Coronary artery (tissue), 2 donors: ENCODE data around the gene MYO6.

Source experiments
- DNase-seq: peaks from one replicate; pipeline ENCODE4 v3.0.0-alpha.2; 2017; ENCODE audit warnings: low spot score
- H3K27ac ChIP-seq, 2 donors: fragments of 200-600 bp; sonication (generic); one replicate each; pipeline ENCODE4 v1.5.1; 2016 to 2019
- H3K4me3 ChIP-seq: fragments of 200-600 bp; sonication (generic); 2 replicates; pipeline ENCODE4 v1.5.1; 2016; ENCODE audit warnings: mild to moderate bottlenecking, moderate library complexity
- CTCF ChIP-seq: fragments of 200-600 bp; sonication (generic); IDR thresholded peaks from one replicate; pipeline ENCODE4 v1.5.1; 2019; ENCODE audit warnings: antibody characterized with exemption

Gene MYO6

DNA sequence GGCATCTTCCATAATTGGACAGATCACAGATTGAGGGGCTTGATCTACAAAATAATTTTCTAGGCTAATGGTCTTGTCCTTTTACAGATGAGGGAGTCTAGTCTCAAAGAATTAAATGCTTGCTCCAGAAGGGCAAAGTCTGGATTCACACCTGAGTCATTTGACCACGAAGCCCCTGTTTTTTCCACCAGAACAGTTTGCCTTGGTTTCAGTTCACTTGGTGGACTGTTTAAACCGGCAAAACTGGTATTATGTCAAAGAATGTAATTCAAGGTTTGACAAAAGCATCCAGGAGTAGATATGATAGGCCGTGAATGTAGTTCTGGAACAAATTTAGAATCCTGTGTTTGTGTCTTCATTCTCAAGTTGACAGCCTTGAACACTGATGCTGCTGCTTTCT is 3.3 kb downstream of the MYO6 start:
- Histone ChIP-seq H3K27ac (no peak overlapping the region), H3K4me3 (no peak overlapping the region)
- DNase-seq, result no peak
- no peak for TF ChIP-seq CTCF

DNA sequence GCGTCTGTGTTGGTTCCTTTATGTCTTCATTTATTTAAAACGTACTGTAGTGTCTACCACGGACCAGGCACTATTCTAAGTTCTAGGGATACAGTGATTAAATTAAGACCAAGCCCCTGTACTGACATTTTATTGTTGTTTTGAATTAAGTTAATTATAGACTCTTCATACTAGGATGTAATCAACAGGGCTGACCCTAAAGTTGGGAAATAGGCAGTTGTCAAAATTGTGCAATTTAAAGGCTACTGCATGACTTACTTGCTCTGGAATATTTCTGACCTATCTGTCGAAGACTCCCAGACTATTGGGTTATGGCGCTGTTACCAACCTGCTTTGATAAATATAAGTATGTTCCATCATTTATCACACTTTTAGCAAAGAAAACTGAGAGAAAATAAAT is 6.7 kb downstream of the MYO6 start:
- H3K27ac ChIP-seq, result no peak overlapping the region
- TF ChIP-seq CTCF, result no peak
- H3K4me3 ChIP-seq, result no peak overlapping the region
- DNase-seq, result no peak

- Histone ChIP-seq H3K4me3 (no peak overlapping the region), H3K27ac (no peak overlapping the region)
- DNase-seq, result no peak
- no peak for TF ChIP-seq CTCF
Observed at GRCh38 chr6:75757295-75757694, 8.3 kb downstream of the MYO6 start.

GRCh38 chr6:75758061-75758460 is 9.0 kb downstream of the MYO6 start:
- no peak for TF ChIP-seq CTCF
- Histone ChIP-seq H3K27ac (no peak overlapping the region), H3K4me3 (no peak overlapping the region)
- no peak for DNase-seq

DNA sequence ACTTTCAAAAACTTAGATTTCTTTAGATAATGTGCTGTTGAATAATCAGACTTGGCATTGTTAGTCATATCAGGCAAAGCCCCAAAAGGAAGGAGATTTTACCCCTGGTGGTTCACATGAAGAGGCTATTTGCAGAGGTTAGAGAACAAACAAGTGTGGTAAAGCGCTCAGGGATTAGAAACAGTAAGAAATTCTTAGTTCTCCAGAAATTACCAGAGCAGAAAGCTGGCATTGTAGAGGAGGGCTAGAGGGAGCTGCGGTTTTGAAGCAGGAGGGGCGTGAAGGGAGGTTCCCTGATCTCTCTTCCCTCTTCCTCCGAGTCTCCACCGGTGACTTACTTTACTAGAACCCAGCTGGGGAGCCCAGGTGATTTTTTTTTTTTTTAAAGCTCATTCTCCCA is 10.2 kb downstream of the MYO6 start:
- H3K4me3 ChIP-seq, result no peak overlapping the region
- no peak for TF ChIP-seq CTCF
- no peak for DNase-seq
- H3K27ac ChIP-seq, result no peak overlapping the region

GRCh38 chr6:75760320-75760719 is 11.3 kb downstream of the MYO6 start:
- no peak for DNase-seq
- Histone ChIP-seq H3K4me3 (no peak overlapping the region), H3K27ac (no peak overlapping the region)
- TF ChIP-seq CTCF, result no peak

GRCh38 chr6:75761489-75761888 is 12.4 kb downstream of the MYO6 start:
- DNase-seq, result no peak
- Histone ChIP-seq H3K27ac (no peak overlapping the region), H3K4me3 (no peak overlapping the region)
- TF ChIP-seq CTCF, result no peak
